GM12865 (cell line): ENCODE measurements around the gene PGBD2.
A peak's percentile ranks its signal among the peaks of the same experiment; 100 is the strongest.
"Not testable (repeated sequence)": the region's sequence is repeated elsewhere in the genome, so short reads cannot be mapped to it uniquely, and the experiment has no call there.

Source experiments
- DNase-seq: peaks from one replicate; pipeline ENCODE4 v3.0.0; 2010; ENCODE audit warnings: low read depth
- H3K4me3 ChIP-seq: 2 replicates; pipeline ENCODE4 v1.5.1; 2011; ENCODE audit warnings: mild to moderate bottlenecking, low read depth, low read length, control low read depth
- CTCF ChIP-seq: IDR thresholded peaks from 2 replicates; pipeline ENCODE4 v1.5.1; 2011; ENCODE audit warnings: low read length, control low read depth, low read depth, inconsistent platforms; ENCODE audit not compliant: insufficient read depth; ENCODE audit errors: missing control alignments

The PGBD2 gene

DNA sequence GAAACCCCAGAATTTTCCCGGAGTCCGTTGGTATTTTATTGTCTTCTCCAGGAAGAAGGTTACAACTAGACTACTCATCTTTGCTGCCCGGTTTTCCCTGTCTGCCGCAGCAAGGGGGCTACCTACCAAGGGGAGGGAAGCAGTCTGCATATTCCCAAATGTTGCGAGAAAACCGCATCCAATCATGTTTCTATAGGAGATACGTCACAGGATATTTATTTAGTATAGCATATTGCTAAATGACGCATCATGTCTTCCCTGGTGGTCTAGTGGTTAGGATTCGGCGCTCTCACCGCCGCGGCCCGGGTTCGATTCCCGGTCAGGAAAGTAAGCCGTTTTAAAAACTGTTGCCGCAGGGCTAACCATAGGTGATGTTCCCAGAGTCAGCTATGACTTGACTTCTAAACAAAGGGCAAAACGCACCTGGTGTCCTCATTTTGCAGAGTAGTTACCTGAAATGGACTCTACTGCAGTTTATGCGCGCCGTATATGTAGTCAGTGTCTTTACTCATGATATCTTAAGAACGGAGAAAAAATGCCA is 32.0 kb upstream of the PGBD2 start:
- peak overlapping the region; percentile 94 for H3K4me3 ChIP-seq
- DNase-seq, result peak; percentile 89
- TF ChIP-seq CTCF, result no peak

DNA sequence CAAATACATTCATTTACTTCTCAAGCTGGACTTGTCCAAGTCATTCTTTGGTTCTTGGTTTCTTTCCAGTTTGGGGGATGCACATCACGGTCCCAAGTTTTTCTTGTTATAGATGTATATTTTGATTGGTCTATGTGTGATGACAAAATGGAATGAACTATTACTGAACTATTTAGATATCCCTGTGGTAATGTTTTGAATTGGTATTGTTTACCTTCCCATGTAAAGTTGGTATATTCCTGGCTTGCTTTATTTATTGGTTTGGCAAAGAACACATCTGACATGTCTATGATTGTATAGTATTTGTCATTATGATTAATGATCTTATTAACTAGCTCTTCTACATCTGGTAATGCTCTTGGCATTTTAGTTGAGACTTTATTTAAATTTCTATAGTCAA is 24.8 kb upstream of the PGBD2 start:
- H3K4me3 ChIP-seq, result no peak overlapping the region
- no peak for TF ChIP-seq CTCF
- no peak for DNase-seq

DNA sequence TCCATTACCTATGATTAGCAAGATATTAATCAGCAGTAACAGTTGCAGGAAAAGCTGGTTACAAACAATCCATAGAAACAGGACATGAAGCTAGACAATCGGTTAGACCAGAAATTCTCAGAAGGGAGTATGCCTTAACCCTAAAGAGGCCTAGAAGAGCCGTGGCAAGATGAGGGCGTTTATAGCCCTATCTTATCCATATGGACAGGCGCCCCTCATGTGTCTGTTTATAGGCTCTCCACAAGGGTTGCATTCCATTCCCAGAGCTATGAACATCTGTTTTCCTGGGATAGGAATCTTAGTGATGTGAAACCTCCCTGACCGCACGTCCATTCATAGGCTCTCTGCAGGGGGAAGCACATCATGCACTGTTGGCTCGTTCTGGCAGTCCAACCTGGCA is 23.6 kb upstream of the PGBD2 start:
- H3K4me3 ChIP-seq, DNase-seq: not testable (repeated sequence)

DNA sequence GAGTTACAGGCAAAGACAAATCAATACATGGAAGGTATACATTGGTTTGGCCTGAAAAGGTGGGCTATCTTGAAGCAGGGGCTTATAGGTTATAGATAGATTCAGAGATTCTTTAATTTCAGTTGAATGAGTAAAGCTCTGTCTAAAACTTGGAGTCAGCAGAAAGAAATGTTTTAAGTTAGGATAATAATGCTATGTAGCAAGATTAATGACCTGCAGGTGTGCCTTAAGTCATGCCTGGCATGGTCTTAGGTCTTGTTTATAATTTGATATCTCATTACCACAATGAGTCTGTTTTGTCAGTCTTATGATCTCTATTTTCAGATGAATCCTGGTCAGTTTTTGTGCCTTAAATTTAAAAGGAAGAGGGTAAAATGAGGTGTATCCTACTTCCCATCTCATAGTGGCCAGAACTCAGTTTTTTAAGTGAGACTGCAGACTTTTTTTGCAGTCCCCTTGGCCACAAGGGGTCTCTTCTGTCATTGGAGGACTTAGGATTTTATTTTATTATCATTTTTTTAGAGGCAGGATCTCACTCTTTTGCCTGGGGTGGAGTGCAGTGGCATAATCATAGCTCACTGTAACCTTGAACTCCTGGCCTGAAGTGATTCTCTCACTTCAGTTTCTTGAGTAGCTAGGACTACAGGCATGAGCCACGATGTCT is 21.3 kb upstream of the PGBD2 start:
- H3K4me3 ChIP-seq, result no peak overlapping the region
- no peak for DNase-seq
- no peak for TF ChIP-seq CTCF

DNA sequence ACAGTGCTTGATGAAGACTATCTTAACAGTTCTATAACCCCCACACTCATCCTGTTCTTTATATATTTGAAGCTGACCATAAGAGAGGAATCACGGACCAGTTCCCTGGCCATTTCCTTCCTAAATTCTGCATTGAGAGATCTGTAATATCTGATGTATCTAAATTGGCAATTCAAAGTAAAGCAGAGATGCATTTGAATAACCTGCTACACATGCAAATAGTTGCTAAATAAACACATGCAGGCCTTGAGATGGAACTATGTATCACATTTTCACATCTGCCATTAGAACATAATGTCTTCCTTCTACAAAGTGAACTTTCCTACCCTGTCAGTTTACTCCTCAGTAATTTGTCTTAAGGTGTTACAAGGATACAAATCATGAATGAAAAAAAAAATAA is 20.4 kb upstream of the PGBD2 start:
- no peak for TF ChIP-seq CTCF
- no peak overlapping the region for H3K4me3 ChIP-seq
- DNase-seq, result no peak

- DNase-seq, result no peak
- TF ChIP-seq CTCF, result no peak
- no peak overlapping the region for H3K4me3 ChIP-seq
Observed at GRCh38 chr1:248886237-248886895, 19.7 kb upstream of the PGBD2 start.

DNA sequence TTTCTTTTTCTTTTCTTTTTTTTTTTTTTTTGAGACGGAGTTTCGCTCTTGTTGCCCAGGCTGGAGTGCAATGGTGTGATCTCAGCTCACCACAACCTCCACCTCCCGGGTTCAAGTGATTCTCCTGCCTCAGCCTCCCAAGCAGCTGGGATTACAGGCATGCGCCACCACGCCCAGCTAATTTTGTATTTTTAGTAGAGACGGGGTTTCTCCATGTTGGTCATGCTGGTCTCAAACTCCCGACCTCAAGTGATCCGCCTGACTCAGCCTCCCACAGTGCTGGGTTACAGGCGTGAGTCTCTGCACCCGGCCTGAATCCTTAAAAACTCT is 16.2 kb upstream of the PGBD2 start:
- DNase-seq, result not testable (repeated sequence)

More for the DNA sequence above, 16.2 kb upstream of the PGBD2 start:
- H3K4me3 ChIP-seq, result not testable (repeated sequence)
